GM19023 (cell line): Measurements from ENCODE around the gene GLI3.

Experiments used
- ATAC-seq: cut with Tn5 transposase; IDR thresholded peaks from one replicate; pipeline ENCODE4 v1.9.1; 2021; ENCODE audit warnings: mild to moderate bottlenecking, moderate library complexity; ENCODE audit not compliant: unreplicated experiment

The GLI3 gene

GRCh38 chr7:42145539-42145938, 91.5 kb downstream of the GLI3 start:
- ATAC-seq: no peak

GRCh38 chr7:42144604-42145003, 92.4 kb downstream of the GLI3 start:
- no peak for ATAC-seq

GRCh38 chr7:42143711-42144600, 93.1 kb downstream of the GLI3 start:
- ATAC-seq: no peak

GRCh38 chr7:42142089-42142488, 94.9 kb downstream of the GLI3 start:
- ATAC-seq: no peak

GRCh38 chr7:42139751-42140150, 97.3 kb downstream of the GLI3 start:
- ATAC-seq: no peak

- no peak for ATAC-seq
These were observed 98.3 kb downstream of the GLI3 start for GRCh38 chr7:42138691-42139090.

- ATAC-seq: no peak
These were observed 99.1 kb downstream of the GLI3 start for GRCh38 chr7:42137941-42138340.

GRCh38 chr7:42137431-42137830, 99.6 kb downstream of the GLI3 start:
- ATAC-seq: no peak

GRCh38 chr7:42135728-42136127, 101.3 kb downstream of the GLI3 start:
- ATAC-seq: no peak

GRCh38 chr7:42134276-42134876, 102.6 kb downstream of the GLI3 start:
- no peak for ATAC-seq

GRCh38 chr7:42133321-42133720, 103.7 kb downstream of the GLI3 start:
- ATAC-seq: no peak

GRCh38 chr7:42128703-42129102, 108.3 kb downstream of the GLI3 start:
- ATAC-seq: no peak

GRCh38 chr7:42127232-42127622, 109.8 kb downstream of the GLI3 start:
- no peak for ATAC-seq

GRCh38 chr7:42126475-42127231, 110.4 kb downstream of the GLI3 start:
- no peak for ATAC-seq

GRCh38 chr7:42125321-42125720, 111.7 kb downstream of the GLI3 start:
- ATAC-seq: no peak

- no peak for ATAC-seq
These were observed 113.3 kb downstream of the GLI3 start for GRCh38 chr7:42123716-42124115.

GRCh38 chr7:42120191-42120590, 116.8 kb downstream of the GLI3 start:
- ATAC-seq: no peak

- ATAC-seq: no peak
These were observed 119.8 kb downstream of the GLI3 start for GRCh38 chr7:42117201-42117600.

GRCh38 chr7:42115795-42116194, 121.2 kb downstream of the GLI3 start:
- no peak for ATAC-seq

GRCh38 chr7:42110333-42110732, 126.7 kb downstream of the GLI3 start:
- ATAC-seq: no peak

GRCh38 chr7:42108803-42109528, 128.0 kb downstream of the GLI3 start:
- ATAC-seq: no peak
